T1000 (cell line): ENCODE measurements around the gene EFHB.
"Not testable (repeated sequence)": the region's sequence is repeated elsewhere in the genome, so short reads cannot be mapped to it uniquely, and the experiment has no call there.

Experiments
- DNase-seq: peaks from one replicate; lab custom pipeline; 2025; ENCODE audit warnings: mixed read lengths; lab: John Stamatoyannopoulos, UW

EFHB gene

GRCh38 chr3:19934098-19934566 is at the start of gene EFHB:
EFHB (minus strand) TSS chr3:19934217; CDS start chr3:19934018, 199 bp downstream.
- DNase-seq: no peak

- DNase-seq: no peak
Observed at GRCh38 chr3:19972054-19972453, 38.0 kb upstream of the EFHB start.

GRCh38 chr3:19970327-19970726 is 36.3 kb upstream of the EFHB start:
- DNase-seq: no peak

GRCh38 chr3:19967812-19968211 is 33.8 kb upstream of the EFHB start:
- no peak for DNase-seq

- DNase-seq: no peak
Observed at GRCh38 chr3:19967208-19967607, 33.2 kb upstream of the EFHB start.

- DNase-seq: no peak
Observed at GRCh38 chr3:19961960-19962359, 27.9 kb upstream of the EFHB start.

GRCh38 chr3:19960696-19961095 is 26.7 kb upstream of the EFHB start:
- DNase-seq: no peak

- no peak for DNase-seq
Observed at GRCh38 chr3:19959505-19959904, 25.5 kb upstream of the EFHB start.

- not testable (repeated sequence) for DNase-seq
Observed at GRCh38 chr3:19957354-19957753, 23.3 kb upstream of the EFHB start.

- DNase-seq: no peak
Observed at GRCh38 chr3:19954676-19955075, 20.7 kb upstream of the EFHB start.

- DNase-seq: no peak
Observed at GRCh38 chr3:19950316-19950715, 16.3 kb upstream of the EFHB start.

- DNase-seq: no peak
Observed at GRCh38 chr3:19948226-19948591, 14.2 kb upstream of the EFHB start.

GRCh38 chr3:19947549-19948225 is 13.7 kb upstream of the EFHB start:
- no peak for DNase-seq

GRCh38 chr3:19946832-19947548 is 13.0 kb upstream of the EFHB start, which contains the start of gene RAB5A:
RAB5A (plus strand) TSS chr3:19947097; CDS start chr3:19950899, 3,802 bp downstream.
- peak; percentile 96 for DNase-seq

GRCh38 chr3:19945969-19946831 is 12.2 kb upstream of the EFHB start:
- DNase-seq: no peak

- DNase-seq: no peak
Observed at GRCh38 chr3:19945534-19945933, 11.5 kb upstream of the EFHB start.

- no peak for DNase-seq
Observed at GRCh38 chr3:19940643-19941042, 6.6 kb upstream of the EFHB start.

- DNase-seq: no peak
Observed at GRCh38 chr3:19938295-19938627, 4.2 kb upstream of the EFHB start.

GRCh38 chr3:19937459-19938294 is 3.7 kb upstream of the EFHB start:
- no peak for DNase-seq

GRCh38 chr3:19932422-19932821 is 1.6 kb downstream of the EFHB start:
- no peak for DNase-seq

GRCh38 chr3:19931767-19932188 is 2.2 kb downstream of the EFHB start:
- DNase-seq: no peak
